GM12892 (cell line): Measurements from ENCODE around the gene MLXIPL. TPM values are rescaled to one million over a fixed set of nuclear protein-coding genes. Genes with fewer than 3 reads are reported as not detected.
"Not testable (repeated sequence)": the region's sequence is repeated elsewhere in the genome, so short reads cannot be mapped to it uniquely, and the experiment has no call there.

ENCODE experiments used
- DNase-seq: peaks from one replicate; pipeline ENCODE4 v3.0.0; 2011; ENCODE audit not compliant: insufficient read length
- FAIRE-seq: peaks from 2 replicates; lab custom pipeline; 2011; peaks lifted over from hg19 to GRCh38; lab: Jason Lieb, UNC
- POLR2A ChIP-seq: IDR thresholded peaks from 2 replicates; pipeline ENCODE4 v1.6.1; 2011; ENCODE audit warnings: low read depth, low read length, control low read depth
- POLR2AphosphoS5 ChIP-seq: IDR thresholded peaks from 2 replicates; pipeline ENCODE4 v1.6.1; 2011; ENCODE audit warnings: low read depth, low read length, control low read depth
- TAF1 ChIP-seq: IDR thresholded peaks from 2 replicates; pipeline ENCODE4 v1.6.1; 2011; ENCODE audit warnings: low read depth, mild to moderate bottlenecking, control low read depth, low read length, borderline replicate concordance
- polyA plus RNA-seq: library from polyadenylated mRNA; unstranded; fragments of >200 nt; gene quantifications from one replicate; pipeline ENCODE4 v1.2.1, GENCODE V29; 2012; ENCODE audit warnings: missing spikeins, inconsistent platforms; ENCODE audit not compliant: missing spikeins

MLXIPL gene
- polyA plus RNA-seq: not detected

GRCh38 chr7:73623798-73624668, at the start of gene MLXIPL:
TSS of gene MLXIPL (minus strand) at chr7:73624522. CDS start at chr7:73624492, 30 bp downstream.
- no peak for FAIRE-seq
- peak; percentile 67 for DNase-seq
- TF ChIP-seq TAF1 (no peak), POLR2A (no peak), POLR2AphosphoS5 (no peak)

GRCh38 chr7:73671857-73672445, 47.6 kb upstream of the MLXIPL start:
- TF ChIP-seq POLR2A (no peak), POLR2AphosphoS5 (no peak), TAF1 (no peak)
- DNase-seq: no peak
- no peak for FAIRE-seq

GRCh38 chr7:73671322-73671661, 47.0 kb upstream of the MLXIPL start:
- DNase-seq (no peak), FAIRE-seq (no peak)
- TF ChIP-seq POLR2A (no peak), POLR2AphosphoS5 (no peak), TAF1 (no peak)

- no peak for FAIRE-seq
- TF ChIP-seq POLR2A (no peak), TAF1 (no peak), POLR2AphosphoS5 (no peak)
- DNase-seq: no peak
These were observed 45.6 kb upstream of the MLXIPL start for GRCh38 chr7:73669858-73670385.

GRCh38 chr7:73669288-73669701, 45.0 kb upstream of the MLXIPL start:
- FAIRE-seq: no peak
- TF ChIP-seq POLR2A (no peak), POLR2AphosphoS5 (no peak)
- no peak for DNase-seq

GRCh38 chr7:73668886-73669230, 44.5 kb upstream of the MLXIPL start:
- DNase-seq (no peak), FAIRE-seq (no peak)
- TF ChIP-seq POLR2A (no peak), POLR2AphosphoS5 (no peak), TAF1 (no peak)

- TF ChIP-seq POLR2AphosphoS5 (no peak), TAF1 (no peak)
- FAIRE-seq: no peak
- DNase-seq: no peak
These were observed 44.0 kb upstream of the MLXIPL start for GRCh38 chr7:73668103-73668885.

GRCh38 chr7:73667344-73668102, 43.2 kb upstream of the MLXIPL start, which contains the start of gene VPS37D:
TSS of gene VPS37D (plus strand) at chr7:73667831. CDS start at chr7:73667959, 128 bp downstream.
- DNase-seq (peak; percentile 97), FAIRE-seq (peak; percentile 80)
- no peak for TF ChIP-seq POLR2AphosphoS5
- no peak for TF ChIP-seq TAF1
- no peak for TF ChIP-seq POLR2A

GRCh38 chr7:73663033-73663432, 38.7 kb upstream of the MLXIPL start:
- no peak for TF ChIP-seq POLR2AphosphoS5
- FAIRE-seq (no peak), DNase-seq (no peak)

- not testable (repeated sequence) for FAIRE-seq, DNase-seq
These were observed 36.3 kb upstream of the MLXIPL start for GRCh38 chr7:73660594-73660993.

- FAIRE-seq: no peak
- no peak for DNase-seq
- TF ChIP-seq TAF1: no peak
- no peak for TF ChIP-seq POLR2A
- TF ChIP-seq POLR2AphosphoS5: no peak
These were observed 35.7 kb upstream of the MLXIPL start for GRCh38 chr7:73659983-73660382.

GRCh38 chr7:73655309-73655708, 31.0 kb upstream of the MLXIPL start:
- not testable (repeated sequence) for FAIRE-seq, DNase-seq
